Naive B cell (primary cell): ENCODE data around the gene PNPLA1. TPM values are rescaled to one million over a fixed set of nuclear protein-coding genes. Genes with fewer than 3 reads are reported as not detected.

Experiments
- ATAC-seq, 2 donors: fragments of 150-1000 bp; cut with Tn5 transposase; 2 replicates each; pipeline ENCODE4 v1.10.0; 2021; ENCODE audit warnings: low read depth in 2 of 2, mild to moderate bottlenecking in 2 of 2, moderate library complexity in 2 of 2
- DNase-seq: peaks from one replicate; pipeline ENCODE4 v3.0.0; 2022
- H3K27ac Mint-ChIP-seq, 6 donors: one replicate each; pipeline ENCODE4 v1.8.0; 2020 to 2022; ENCODE audit warnings: mild to moderate bottlenecking in 6 of 6, mixed read lengths in 6 of 6, moderate library complexity in 5 of 6, inconsistent platforms in 2 of 6
- H3K27me3 Mint-ChIP-seq, 3 donors: one replicate each; pipeline ENCODE4 v1.8.0; 2021 to 2022; ENCODE audit warnings: mixed read lengths in 3 of 3, mild to moderate bottlenecking in 1 of 3
- H3K36me3 Mint-ChIP-seq, 2 donors: one replicate each; pipeline ENCODE4 v1.8.0; 2020 to 2022; ENCODE audit warnings: mixed read lengths in 2 of 2, inconsistent platforms in 1 of 2, mild to moderate bottlenecking in 1 of 2
- H3K4me1 Mint-ChIP-seq, 3 donors: one replicate each; pipeline ENCODE4 v1.8.0; 2020 to 2022; ENCODE audit warnings: mixed read lengths in 3 of 3, inconsistent platforms in 1 of 3, mild to moderate bottlenecking in 1 of 3, moderate library complexity in 1 of 3
- H3K4me3 Mint-ChIP-seq, 8 donors: one replicate each; pipeline ENCODE4 v1.8.0; 2020 to 2022; ENCODE audit warnings: mild to moderate bottlenecking in 8 of 8, mixed read lengths in 8 of 8, moderate library complexity in 8 of 8, inconsistent platforms in 2 of 8
- H3K9me3 Mint-ChIP-seq, 7 donors: one replicate each; pipeline ENCODE4 v1.8.0; 2020 to 2022; ENCODE audit warnings: mixed read lengths in 7 of 7, mild to moderate bottlenecking in 5 of 7, inconsistent platforms in 2 of 7, moderate library complexity in 1 of 7
- polyA plus RNA-seq, 6 donors: library from polyadenylated mRNA; unstranded; fragments of 300-500 nt; fragmentation: Illumina TruSeq; gene quantifications; one replicate each; pipeline ENCODE4 v1.2.3, GENCODE V29; 2021; ENCODE audit warnings: low read depth in 6 of 6

The PNPLA1 gene, protein sequence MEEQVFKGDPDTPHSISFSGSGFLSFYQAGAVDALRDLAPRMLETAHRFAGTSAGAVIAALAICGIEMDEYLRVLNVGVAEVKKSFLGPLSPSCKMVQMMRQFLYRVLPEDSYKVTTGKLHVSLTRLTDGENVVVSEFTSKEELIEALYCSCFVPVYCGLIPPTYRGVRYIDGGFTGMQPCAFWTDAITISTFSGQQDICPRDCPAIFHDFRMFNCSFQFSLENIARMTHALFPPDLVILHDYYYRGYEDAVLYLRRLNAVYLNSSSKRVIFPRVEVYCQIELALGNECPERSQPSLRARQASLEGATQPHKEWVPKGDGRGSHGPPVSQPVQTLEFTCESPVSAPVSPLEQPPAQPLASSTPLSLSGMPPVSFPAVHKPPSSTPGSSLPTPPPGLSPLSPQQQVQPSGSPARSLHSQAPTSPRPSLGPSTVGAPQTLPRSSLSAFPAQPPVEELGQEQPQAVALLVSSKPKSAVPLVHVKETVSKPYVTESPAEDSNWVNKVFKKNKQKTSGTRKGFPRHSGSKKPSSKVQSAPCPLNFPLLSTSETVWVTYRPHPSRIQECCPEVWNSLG
- polyA plus RNA-seq: under 1 TPM in 1 of 6 donors, not detected in 5; 0.27 TPM

- Mint-ChIP-seq H3K36me3 (peaks cover 0 to 5% of the 10 kb centered on the region in 2 donors), H3K4me1 (no peaks in the 10 kb centered on the region), H3K27ac (no peak within 1 kb of the TSS), H3K9me3 (peaks cover 0 to 14% (median 7%) of the 10 kb centered on the region in 7 donors), H3K27me3 (peaks cover 22 to 45% (median 31%) of the 10 kb centered on the region in 3 donors), H3K4me3 (no peak within 1 kb of the TSS)
- DNase-seq (no peak), ATAC-seq (no peak)
These were observed at the start of gene PNPLA1 for GRCh38 chr6:36269834-36270705. Gene PNPLA1 (plus strand): TSS chr6:36270060. CDS start chr6:36270460, 400 bp downstream.

- ATAC-seq (no peak), DNase-seq (no peak)
- no peak overlapping the region for H3K4me3 Mint-ChIP-seq
- H3K27me3 Mint-ChIP-seq: no peaks in the 10 kb centered on the region
- H3K4me1 Mint-ChIP-seq: peaks cover 0 to 4% (median 0%) of the 10 kb centered on the region in 3 donors
- no peak overlapping the region for H3K27ac Mint-ChIP-seq
- no peaks in the 10 kb centered on the region for H3K9me3 Mint-ChIP-seq
- peaks cover 31 to 32% of the 10 kb centered on the region in 2 donors for H3K36me3 Mint-ChIP-seq
These were observed 49.6 kb upstream of the PNPLA1 start for GRCh38 chr6:36220226-36220625.

- ATAC-seq (no peak), DNase-seq (no peak)
- Mint-ChIP-seq H3K27ac (peak overlapping the region in 1 of 6 donors; percentile 47), H3K27me3 (no peaks in the 10 kb centered on the region), H3K36me3 (peaks cover 25 to 37% of the 10 kb centered on the region in 2 donors), H3K4me1 (no peaks in the 10 kb centered on the region), H3K4me3 (no peak overlapping the region), H3K9me3 (no peaks in the 10 kb centered on the region)
These were observed 48.2 kb upstream of the PNPLA1 start for GRCh38 chr6:36221674-36222073.

- ATAC-seq (no peak), DNase-seq (no peak)
- H3K27me3 Mint-ChIP-seq: no peaks in the 10 kb centered on the region
- peaks cover 16 to 37% of the 10 kb centered on the region in 2 donors for H3K36me3 Mint-ChIP-seq
- H3K9me3 Mint-ChIP-seq: no peaks in the 10 kb centered on the region
- no peak overlapping the region for H3K4me3 Mint-ChIP-seq
- H3K4me1 Mint-ChIP-seq: no peaks in the 10 kb centered on the region
- no peak overlapping the region for H3K27ac Mint-ChIP-seq
These were observed 46.9 kb upstream of the PNPLA1 start for GRCh38 chr6:36222924-36223323.

- H3K27me3 Mint-ChIP-seq: no peaks in the 10 kb centered on the region
- H3K4me1 Mint-ChIP-seq: no peaks in the 10 kb centered on the region
- no peak overlapping the region for H3K27ac Mint-ChIP-seq
- DNase-seq: no peak
- peaks cover 18 to 37% of the 10 kb centered on the region in 2 donors for H3K36me3 Mint-ChIP-seq
- no peak for ATAC-seq
- H3K4me3 Mint-ChIP-seq: no peak overlapping the region
- no peaks in the 10 kb centered on the region for H3K9me3 Mint-ChIP-seq
These were observed 46.2 kb upstream of the PNPLA1 start for GRCh38 chr6:36223706-36224105.

DNA sequence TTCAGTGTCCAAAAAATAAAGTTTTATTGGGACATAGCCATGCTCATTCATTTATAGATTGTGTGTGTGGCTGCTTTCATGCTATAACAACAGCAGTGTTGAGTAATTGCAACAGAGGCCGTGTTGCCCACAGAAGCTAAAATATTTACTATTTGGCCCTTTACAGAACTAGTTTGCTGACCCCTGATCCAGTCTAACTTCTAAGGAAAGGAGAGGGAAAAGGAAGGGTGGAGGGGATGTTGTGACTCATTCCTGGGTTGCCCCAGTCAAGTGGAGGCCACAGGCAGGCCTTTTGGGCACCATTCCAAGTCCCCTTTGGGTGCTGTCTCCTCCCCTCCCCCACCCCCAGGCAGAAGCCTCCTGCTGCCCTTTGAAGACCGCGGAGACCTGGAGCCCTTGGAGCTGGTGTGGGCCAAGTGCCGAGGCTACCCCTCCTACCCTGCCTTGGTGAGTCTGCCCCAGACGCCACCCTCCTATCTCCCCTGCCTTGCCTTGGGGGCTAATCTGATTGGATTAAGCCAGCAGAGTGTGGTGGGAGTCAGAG, 44.9 kb upstream of the PNPLA1 start:
- Mint-ChIP-seq H3K27me3 (no peaks in the 10 kb centered on the region), H3K36me3 (peaks cover 30 to 32% of the 10 kb centered on the region in 2 donors), H3K9me3 (no peaks in the 10 kb centered on the region), H3K4me1 (no peaks in the 10 kb centered on the region), H3K4me3 (no peak overlapping the region), H3K27ac (no peak overlapping the region)
- DNase-seq (no peak), ATAC-seq (no peak)

DNA sequence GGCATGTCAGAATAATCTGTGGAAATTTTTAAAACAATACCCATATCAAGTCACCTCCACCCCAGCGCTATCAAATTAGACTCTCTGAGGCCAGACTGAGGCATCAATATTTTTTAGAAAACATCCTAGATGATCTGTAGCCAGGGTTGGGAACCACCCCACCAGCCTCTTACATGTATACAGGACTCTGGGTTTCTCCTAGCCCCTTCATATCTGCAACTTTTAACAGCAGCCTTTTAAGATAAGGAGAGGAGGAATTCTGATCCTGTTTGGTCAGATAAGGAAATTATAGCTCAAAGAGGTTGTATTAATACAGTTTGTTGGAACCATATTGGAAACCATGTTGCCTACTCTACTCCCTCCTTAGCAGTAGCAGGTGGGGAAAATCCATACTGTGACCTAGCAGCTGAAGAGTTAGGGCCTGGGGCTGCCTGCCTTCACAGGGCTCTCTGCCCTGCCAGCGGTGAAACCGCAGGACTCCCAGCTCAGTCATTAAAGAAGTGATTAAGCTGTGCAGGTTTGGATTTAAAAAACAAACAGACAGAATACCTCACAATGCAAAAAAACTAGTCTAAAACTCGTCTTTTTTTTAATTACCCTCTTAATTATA, 43.3 kb upstream of the PNPLA1 start:
- no peak for DNase-seq
- no peak overlapping the region for H3K4me3 Mint-ChIP-seq
- no peak for ATAC-seq
- H3K9me3 Mint-ChIP-seq: no peaks in the 10 kb centered on the region
- H3K36me3 Mint-ChIP-seq: peaks cover 32 to 42% of the 10 kb centered on the region in 2 donors
- no peak overlapping the region for H3K27ac Mint-ChIP-seq
- no peaks in the 10 kb centered on the region for H3K27me3 Mint-ChIP-seq
- H3K4me1 Mint-ChIP-seq: peaks cover 0 to 4% (median 0%) of the 10 kb centered on the region in 3 donors

GRCh38 chr6:36227379-36228228, 42.3 kb upstream of the PNPLA1 start:
- Mint-ChIP-seq H3K4me1 (peaks cover 0 to 4% (median 0%) of the 10 kb centered on the region in 3 donors), H3K36me3 (peaks cover 27 to 47% of the 10 kb centered on the region in 2 donors), H3K9me3 (no peaks in the 10 kb centered on the region), H3K27me3 (no peaks in the 10 kb centered on the region), H3K4me3 (peak overlapping the region in 1 of 8 donors; percentile 47), H3K27ac (peak overlapping the region in 2 of 6 donors; percentile 57 to 73)
- DNase-seq: no peak
- ATAC-seq: no peak

GRCh38 chr6:36229223-36229622, 40.6 kb upstream of the PNPLA1 start:
- Mint-ChIP-seq H3K9me3 (no peaks in the 10 kb centered on the region), H3K27ac (peak overlapping the region in 2 of 6 donors; percentile 20 to 32)
- no peak for ATAC-seq

DNA sequence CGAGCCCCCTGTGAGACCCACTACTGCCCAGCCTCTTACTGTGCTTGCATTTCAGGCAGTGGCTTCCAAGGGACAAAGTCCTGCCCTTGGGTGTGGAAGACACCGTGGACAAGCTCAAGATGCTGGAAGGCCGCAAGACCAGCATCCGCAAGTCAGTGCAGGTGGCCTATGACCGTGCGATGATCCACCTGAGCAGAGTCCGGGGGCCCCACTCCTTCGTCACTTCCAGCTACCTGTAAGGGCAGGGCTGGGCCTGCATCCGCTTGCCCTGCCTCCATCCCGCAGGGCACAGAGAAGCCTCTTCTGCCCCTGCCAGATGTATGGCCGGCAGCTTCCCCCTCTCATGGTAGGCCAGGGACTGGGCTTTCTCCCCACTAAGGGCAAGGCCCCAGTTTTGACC, 39.5 kb upstream of the PNPLA1 start:
- peak overlapping the region in 1 of 6 donors; percentile 48 for H3K27ac Mint-ChIP-seq
- peaks cover 0 to 4% (median 0%) of the 10 kb centered on the region in 3 donors for H3K4me1 Mint-ChIP-seq
- H3K36me3 Mint-ChIP-seq: peaks cover 13 to 45% of the 10 kb centered on the region in 2 donors
- DNase-seq (no peak), ATAC-seq (no peak)
- no peaks in the 10 kb centered on the region for H3K27me3 Mint-ChIP-seq
- H3K4me3 Mint-ChIP-seq: no peak overlapping the region
- no peaks in the 10 kb centered on the region for H3K9me3 Mint-ChIP-seq

More at GRCh38 chr6:36229223-36229622, 40.6 kb upstream of the PNPLA1 start:
- H3K4me1 Mint-ChIP-seq: peaks cover 0 to 4% (median 0%) of the 10 kb centered on the region in 3 donors
- H3K36me3 Mint-ChIP-seq: peaks cover 22 to 45% of the 10 kb centered on the region in 2 donors
- no peaks in the 10 kb centered on the region for H3K27me3 Mint-ChIP-seq
- H3K4me3 Mint-ChIP-seq: no peak overlapping the region
- no peak for DNase-seq

DNA sequence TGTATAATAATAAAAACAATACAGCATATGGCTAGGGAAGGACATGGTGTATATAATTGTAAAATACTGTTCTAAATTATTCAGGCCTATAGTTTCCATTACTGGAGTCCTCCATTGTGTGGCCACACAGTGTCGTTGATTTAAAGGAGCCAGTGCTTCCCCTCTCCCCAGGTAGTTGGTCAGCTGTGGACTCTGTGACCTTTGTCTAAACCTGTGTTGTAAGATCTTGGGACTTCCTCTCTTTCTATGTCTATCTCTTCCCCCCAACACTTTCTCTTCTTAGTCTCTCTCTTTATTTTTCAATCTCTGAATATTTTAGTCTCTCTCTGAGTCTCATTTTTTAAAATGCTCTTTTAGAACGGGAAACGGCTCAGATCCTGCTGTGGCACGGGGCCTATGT, 37.7 kb upstream of the PNPLA1 start:
- Mint-ChIP-seq H3K4me1 (peaks cover 0 to 4% (median 0%) of the 10 kb centered on the region in 3 donors), H3K4me3 (no peak overlapping the region), H3K27ac (peak overlapping the region in 3 of 6 donors; percentile 7 to 83 (median 52)), H3K9me3 (no peaks in the 10 kb centered on the region), H3K36me3 (peaks cover 4 to 45% of the 10 kb centered on the region in 2 donors), H3K27me3 (no peaks in the 10 kb centered on the region)
- ATAC-seq: no peak
- no peak for DNase-seq

- no peaks in the 10 kb centered on the region for H3K27me3 Mint-ChIP-seq
- H3K4me1 Mint-ChIP-seq: peaks cover 0 to 4% (median 3%) of the 10 kb centered on the region in 3 donors
- no peak for ATAC-seq
- no peak for DNase-seq
- H3K4me3 Mint-ChIP-seq: no peak overlapping the region
- no peaks in the 10 kb centered on the region for H3K9me3 Mint-ChIP-seq
- H3K36me3 Mint-ChIP-seq: peaks cover 4 to 24% of the 10 kb centered on the region in 2 donors
- H3K27ac Mint-ChIP-seq: peak overlapping the region in 1 of 6 donors; percentile 11
These were observed 34.6 kb upstream of the PNPLA1 start for GRCh38 chr6:36235309-36235708.
